Osteoblast (primary cell): ENCODE measurements around the gene DSTN. TPM values are rescaled to one million over a fixed set of nuclear protein-coding genes. Genes with fewer than 3 reads are reported as not detected.
A peak's percentile ranks its signal among the peaks of the same experiment; 100 is the strongest.

Experiments used
- DNase-seq: peaks from one replicate; pipeline ENCODE4 v3.0.0; 2011; ENCODE audit warnings: low spot score, mixed read lengths; ENCODE audit not compliant: insufficient read length; ENCODE audit errors: missing footprints
- H2AFZ ChIP-seq: 2 replicates; pipeline ENCODE4 v1.6.0; 2011; ENCODE audit warnings: mild to moderate bottlenecking, low read length
- H3K27ac ChIP-seq: 2 replicates; pipeline ENCODE4 v1.5.1; 2011; ENCODE audit warnings: mild to moderate bottlenecking, low read depth, low read length, moderate library complexity
- H3K27me3 ChIP-seq: 2 replicates; pipeline ENCODE4 v1.6.0; 2012; ENCODE audit warnings: mild to moderate bottlenecking, control low read depth, inconsistent platforms, low read length, moderate library complexity; ENCODE audit not compliant: insufficient read depth
- H3K36me3 ChIP-seq: 2 replicates; pipeline ENCODE4 v1.5.1; 2011; ENCODE audit warnings: mild to moderate bottlenecking, low read length, control low read depth, moderate library complexity; ENCODE audit not compliant: insufficient read depth
- H3K4me1 ChIP-seq: 2 replicates; pipeline ENCODE4 v1.5.1; 2011; ENCODE audit warnings: mild to moderate bottlenecking, low read length, control low read depth, moderate library complexity; ENCODE audit not compliant: insufficient read depth
- H3K4me2 ChIP-seq: 2 replicates; pipeline ENCODE4 v1.6.0; 2011; ENCODE audit warnings: mild to moderate bottlenecking, low read length; ENCODE audit not compliant: insufficient read depth
- H3K4me3 ChIP-seq: fragments of 200-600 bp; sonication (generic); 3 replicates; pipeline ENCODE4 v1.5.1; 2012; ENCODE audit warnings: mild to moderate bottlenecking, low read length, inconsistent platforms; ENCODE audit not compliant: insufficient read depth
- H3K79me2 ChIP-seq: 2 replicates; pipeline ENCODE4 v1.6.0; 2012; ENCODE audit warnings: mild to moderate bottlenecking, low read length, control low read depth, inconsistent platforms; ENCODE audit not compliant: insufficient read depth
- H3K9me3 ChIP-seq: 2 replicates; pipeline ENCODE4 v1.5.1; 2011; ENCODE audit warnings: low read depth, low read length, control low read depth
- H4K20me1 ChIP-seq: 2 replicates; pipeline ENCODE4 v1.6.0; 2012; ENCODE audit warnings: mild to moderate bottlenecking, low read length, control low read depth; ENCODE audit not compliant: insufficient read depth
- total RNA-seq: library from RNA; depleted of rRNA; stranded (reverse); fragments of >200 nt; gene quantifications from 2 replicates; pipeline ENCODE4 v1.2.3, GENCODE V29; 2012
- TF ChIP-seq, protein P1 (sequence below): IDR thresholded peaks from 2 replicates; pipeline ENCODE4 v1.5.1; 2011; ENCODE audit warnings: mild to moderate bottlenecking, low read depth, low read length, moderate library complexity; ENCODE audit errors: extremely low read depth

DSTN gene
- total RNA-seq, 1 donor: 627 TPM

DNA sequence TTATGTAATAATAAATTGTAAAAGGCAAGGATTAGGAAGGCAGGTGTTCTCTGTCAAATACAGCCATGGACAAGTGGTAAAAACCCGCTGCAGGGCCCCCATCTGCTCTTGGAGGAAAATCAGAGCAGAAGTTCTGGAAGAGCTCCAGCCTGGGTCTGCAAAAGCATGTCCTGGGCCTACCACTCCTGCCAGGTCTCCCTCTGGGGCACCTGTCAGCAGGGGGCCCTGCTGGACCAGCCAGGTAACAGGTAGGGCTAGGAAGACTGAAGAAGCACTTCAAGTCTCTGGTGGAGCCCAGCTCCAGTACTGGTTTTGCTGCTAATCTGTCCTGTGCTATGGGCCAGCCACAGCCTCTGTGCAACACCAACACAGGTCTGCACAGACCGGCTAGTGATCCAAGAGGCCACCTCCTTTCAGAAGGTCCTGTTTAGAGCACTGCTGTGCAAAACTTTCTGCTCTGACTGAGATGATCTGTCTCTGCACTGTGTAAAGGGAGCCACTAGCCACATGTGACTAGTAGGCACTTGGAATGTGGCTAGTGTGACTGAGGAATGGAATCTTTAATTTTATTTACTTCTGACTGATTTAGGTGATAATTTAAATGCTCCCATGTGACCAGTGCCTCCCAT, 82.0 kb downstream of the DSTN start:
- H3K4me1 ChIP-seq: peaks cover 54% of the 10 kb centered on the region
- H3K4me3 ChIP-seq: no peak overlapping the region
- H4K20me1 ChIP-seq: peaks cover 88% of the 10 kb centered on the region
- no peak overlapping the region for H2AFZ ChIP-seq
- H3K9me3 ChIP-seq: no peaks in the 10 kb centered on the region
- TF ChIP-seq, protein P1, sequence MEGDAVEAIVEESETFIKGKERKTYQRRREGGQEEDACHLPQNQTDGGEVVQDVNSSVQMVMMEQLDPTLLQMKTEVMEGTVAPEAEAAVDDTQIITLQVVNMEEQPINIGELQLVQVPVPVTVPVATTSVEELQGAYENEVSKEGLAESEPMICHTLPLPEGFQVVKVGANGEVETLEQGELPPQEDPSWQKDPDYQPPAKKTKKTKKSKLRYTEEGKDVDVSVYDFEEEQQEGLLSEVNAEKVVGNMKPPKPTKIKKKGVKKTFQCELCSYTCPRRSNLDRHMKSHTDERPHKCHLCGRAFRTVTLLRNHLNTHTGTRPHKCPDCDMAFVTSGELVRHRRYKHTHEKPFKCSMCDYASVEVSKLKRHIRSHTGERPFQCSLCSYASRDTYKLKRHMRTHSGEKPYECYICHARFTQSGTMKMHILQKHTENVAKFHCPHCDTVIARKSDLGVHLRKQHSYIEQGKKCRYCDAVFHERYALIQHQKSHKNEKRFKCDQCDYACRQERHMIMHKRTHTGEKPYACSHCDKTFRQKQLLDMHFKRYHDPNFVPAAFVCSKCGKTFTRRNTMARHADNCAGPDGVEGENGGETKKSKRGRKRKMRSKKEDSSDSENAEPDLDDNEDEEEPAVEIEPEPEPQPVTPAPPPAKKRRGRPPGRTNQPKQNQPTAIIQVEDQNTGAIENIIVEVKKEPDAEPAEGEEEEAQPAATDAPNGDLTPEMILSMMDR: no peak
- H3K27ac ChIP-seq: peak overlapping the region; percentile 78
- H3K36me3 ChIP-seq: peaks cover 62% of the 10 kb centered on the region
- peak; percentile 44 for DNase-seq
- H3K4me2 ChIP-seq: no peak overlapping the region
- H3K79me2 ChIP-seq: peaks cover 99% of the 10 kb centered on the region
- H3K27me3 ChIP-seq: no peaks in the 10 kb centered on the region

DNA sequence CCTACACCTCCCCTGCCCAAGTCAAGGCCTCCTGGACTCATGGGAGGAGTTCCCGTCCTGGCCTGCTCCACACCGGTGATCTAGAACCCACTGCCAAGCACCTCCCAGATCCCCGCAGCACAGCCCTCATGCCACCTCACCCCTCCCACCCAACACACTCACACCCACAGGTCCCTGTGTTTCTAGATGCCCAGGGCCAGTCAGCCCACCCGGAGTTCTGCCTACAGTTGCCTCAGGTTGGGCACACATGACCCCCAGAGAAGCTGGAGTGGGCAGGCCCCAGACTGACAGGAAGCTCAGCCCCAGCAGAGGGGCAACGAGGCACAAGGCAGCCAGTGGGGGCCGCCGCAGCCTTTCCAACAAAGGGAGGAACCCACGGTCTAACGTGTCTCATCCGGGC, 82.5 kb downstream of the DSTN start:
- H3K79me2 ChIP-seq: peaks cover 99% of the 10 kb centered on the region
- peaks cover 88% of the 10 kb centered on the region for H4K20me1 ChIP-seq
- no peak overlapping the region for H3K4me2 ChIP-seq
- no peak overlapping the region for H2AFZ ChIP-seq
- H3K27me3 ChIP-seq: no peaks in the 10 kb centered on the region
- H3K36me3 ChIP-seq: peaks cover 62% of the 10 kb centered on the region
- peak overlapping the region; percentile 47 for H3K27ac ChIP-seq
- H3K9me3 ChIP-seq: no peaks in the 10 kb centered on the region
- DNase-seq: peak; percentile 76
- TF ChIP-seq, protein P1: no peak
- H3K4me1 ChIP-seq: peaks cover 54% of the 10 kb centered on the region
- H3K4me3 ChIP-seq: no peak overlapping the region

DNA sequence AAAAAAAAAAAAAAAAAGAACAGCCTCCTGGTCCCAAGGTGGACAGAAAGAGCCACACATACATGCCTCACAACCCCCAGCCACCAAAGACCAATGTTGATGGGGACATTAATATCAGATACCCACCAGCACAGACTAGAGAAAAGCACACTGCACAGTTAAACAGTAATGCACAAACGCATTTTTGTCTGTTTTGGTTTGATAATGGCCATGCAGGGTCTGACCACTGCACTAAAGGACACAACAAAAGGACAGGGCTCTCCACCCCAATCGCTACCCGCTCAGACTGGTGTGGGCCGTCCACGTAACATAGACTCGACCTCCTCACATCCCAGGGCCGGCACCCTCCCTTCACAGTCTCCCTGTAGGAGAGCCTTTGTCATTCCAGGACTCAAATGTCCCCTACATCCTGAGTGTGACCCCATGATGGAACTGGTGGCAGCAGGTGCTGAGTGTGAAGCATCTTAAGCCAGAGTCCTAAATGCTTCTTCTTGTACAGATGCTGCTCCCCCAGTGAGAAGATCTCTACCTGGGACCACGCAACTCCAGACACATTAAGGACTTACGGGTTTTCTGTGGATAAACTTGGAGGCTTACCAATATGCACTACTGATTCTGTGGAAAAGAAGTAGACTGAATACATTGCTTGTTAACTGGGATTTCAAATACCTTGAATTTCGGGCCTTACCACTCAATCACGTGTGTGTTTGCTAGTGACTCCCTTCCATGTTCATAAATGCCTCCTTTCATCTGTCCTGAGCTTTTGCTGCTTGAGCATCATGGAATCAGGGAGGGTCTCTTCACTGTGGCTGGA, 84.2 kb downstream of the DSTN start:
- Histone ChIP-seq H3K36me3 (peaks cover 70% of the 10 kb centered on the region), H3K27ac (peak overlapping the region; percentile 33), H3K27me3 (no peaks in the 10 kb centered on the region), H2AFZ (no peak overlapping the region), H3K4me1 (peaks cover 44% of the 10 kb centered on the region), H3K4me2 (no peak overlapping the region), H3K4me3 (no peak overlapping the region), H3K9me3 (no peaks in the 10 kb centered on the region), H4K20me1 (peaks cover 86% of the 10 kb centered on the region), H3K79me2 (peaks cover 99% of the 10 kb centered on the region)
- TF ChIP-seq, protein P1: no peak
- DNase-seq: peak; percentile 76

DNA sequence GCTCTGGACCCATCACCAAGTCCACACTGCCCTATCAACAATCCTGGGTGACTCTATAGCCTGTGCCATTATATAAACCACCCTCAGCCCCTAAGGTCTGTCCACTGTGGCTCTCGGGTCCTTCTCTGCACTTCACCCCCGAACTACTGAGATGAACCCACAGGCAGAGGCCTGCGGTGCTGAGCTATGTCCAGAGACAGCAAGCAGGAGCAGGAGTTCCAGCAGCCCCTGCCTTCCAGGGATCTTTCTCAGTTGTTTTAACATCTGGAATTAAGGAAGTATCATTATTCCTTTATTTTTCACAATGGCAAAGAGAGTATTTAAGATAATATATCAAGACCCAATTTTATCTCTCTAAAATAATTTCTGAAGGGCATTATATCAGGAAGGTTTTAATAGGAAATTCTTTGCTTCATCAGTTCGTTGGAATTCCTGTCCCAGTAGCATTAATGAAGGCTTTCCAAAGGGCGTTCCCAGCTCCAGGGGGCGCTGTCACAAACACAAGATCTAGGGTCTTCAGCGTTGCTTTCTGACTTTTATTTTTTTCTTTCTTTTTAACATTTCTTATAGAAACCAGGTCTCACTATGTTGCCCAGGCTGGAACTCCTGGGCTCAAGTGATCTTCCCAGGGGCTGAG, 84.9 kb downstream of the DSTN start:
- Histone ChIP-seq H4K20me1 (peaks cover 86% of the 10 kb centered on the region), H3K4me2 (peak overlapping the region; percentile 28), H3K36me3 (peaks cover 72% of the 10 kb centered on the region), H2AFZ (no peak overlapping the region), H3K27ac (peak overlapping the region; percentile 33), H3K27me3 (no peaks in the 10 kb centered on the region), H3K79me2 (peaks cover 99% of the 10 kb centered on the region), H3K4me3 (no peak overlapping the region), H3K9me3 (no peaks in the 10 kb centered on the region), H3K4me1 (peaks cover 41% of the 10 kb centered on the region)
- TF ChIP-seq, protein P1: peak; percentile 83
- DNase-seq: peak; percentile 73
